Epithelial cell of esophagus (primary cell): ENCODE data around the gene L3MBTL4.

ENCODE experiments used
- DNase-seq: peaks from one replicate; pipeline ENCODE4 v3.0.0; 2010; ENCODE audit warnings: low read depth
- H3K4me3 ChIP-seq: 2 replicates; pipeline ENCODE4 v1.5.1; 2011; ENCODE audit warnings: mild to moderate bottlenecking, low read length, control low read depth
- TF ChIP-seq, protein P1 (sequence below): IDR thresholded peaks from 2 replicates; pipeline ENCODE4 v1.5.1; 2011; ENCODE audit warnings: low read depth, mild to moderate bottlenecking, low read length, control low read depth, inconsistent platforms; ENCODE audit not compliant: insufficient read depth; ENCODE audit errors: missing control alignments

L3MBTL4 gene

DNA sequence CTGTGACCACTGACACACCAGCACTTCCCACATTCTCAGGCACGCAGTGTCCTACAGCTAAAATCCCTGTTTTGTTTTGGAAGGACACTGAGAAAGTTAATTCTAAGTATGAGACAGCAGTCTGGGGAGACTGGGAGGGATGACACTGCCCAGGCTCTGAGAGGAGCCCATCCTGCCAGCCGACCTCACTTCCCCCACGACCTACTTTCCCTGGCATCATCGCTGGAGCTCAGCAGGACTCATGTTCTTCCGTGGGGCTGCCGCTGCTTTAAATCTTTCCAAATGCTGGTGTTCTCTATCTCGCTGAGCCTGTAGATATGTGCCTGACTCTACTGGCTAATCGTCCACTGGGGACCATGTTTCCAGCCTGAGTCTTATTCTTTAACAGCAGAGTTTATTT is 450.6 kb downstream of the L3MBTL4 start:
- TF ChIP-seq, protein P1, sequence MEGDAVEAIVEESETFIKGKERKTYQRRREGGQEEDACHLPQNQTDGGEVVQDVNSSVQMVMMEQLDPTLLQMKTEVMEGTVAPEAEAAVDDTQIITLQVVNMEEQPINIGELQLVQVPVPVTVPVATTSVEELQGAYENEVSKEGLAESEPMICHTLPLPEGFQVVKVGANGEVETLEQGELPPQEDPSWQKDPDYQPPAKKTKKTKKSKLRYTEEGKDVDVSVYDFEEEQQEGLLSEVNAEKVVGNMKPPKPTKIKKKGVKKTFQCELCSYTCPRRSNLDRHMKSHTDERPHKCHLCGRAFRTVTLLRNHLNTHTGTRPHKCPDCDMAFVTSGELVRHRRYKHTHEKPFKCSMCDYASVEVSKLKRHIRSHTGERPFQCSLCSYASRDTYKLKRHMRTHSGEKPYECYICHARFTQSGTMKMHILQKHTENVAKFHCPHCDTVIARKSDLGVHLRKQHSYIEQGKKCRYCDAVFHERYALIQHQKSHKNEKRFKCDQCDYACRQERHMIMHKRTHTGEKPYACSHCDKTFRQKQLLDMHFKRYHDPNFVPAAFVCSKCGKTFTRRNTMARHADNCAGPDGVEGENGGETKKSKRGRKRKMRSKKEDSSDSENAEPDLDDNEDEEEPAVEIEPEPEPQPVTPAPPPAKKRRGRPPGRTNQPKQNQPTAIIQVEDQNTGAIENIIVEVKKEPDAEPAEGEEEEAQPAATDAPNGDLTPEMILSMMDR = no peak
- no peak for DNase-seq
- no peak overlapping the region for H3K4me3 ChIP-seq

DNA sequence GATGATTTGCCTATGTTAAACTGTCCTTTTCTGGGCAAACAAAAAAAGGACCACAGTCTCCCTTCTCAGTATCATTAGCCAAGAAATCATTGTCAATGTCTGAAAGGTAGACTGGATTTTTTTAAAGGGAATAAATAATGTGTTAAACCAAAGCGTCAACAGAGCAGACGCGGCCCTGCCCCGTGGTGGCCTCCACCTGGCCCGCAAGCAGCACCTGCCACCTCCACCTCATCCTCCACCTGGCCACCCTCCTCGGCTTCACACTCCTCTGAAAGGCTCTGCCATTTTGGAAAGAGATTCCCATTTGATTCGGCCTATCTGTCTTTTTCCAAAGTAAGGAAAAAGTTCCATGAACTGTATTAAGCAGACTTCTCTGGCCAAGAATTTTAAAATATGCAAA is 451.4 kb downstream of the L3MBTL4 start:
- DNase-seq = no peak
- TF ChIP-seq, protein P1 = no peak
- no peak overlapping the region for H3K4me3 ChIP-seq

DNA sequence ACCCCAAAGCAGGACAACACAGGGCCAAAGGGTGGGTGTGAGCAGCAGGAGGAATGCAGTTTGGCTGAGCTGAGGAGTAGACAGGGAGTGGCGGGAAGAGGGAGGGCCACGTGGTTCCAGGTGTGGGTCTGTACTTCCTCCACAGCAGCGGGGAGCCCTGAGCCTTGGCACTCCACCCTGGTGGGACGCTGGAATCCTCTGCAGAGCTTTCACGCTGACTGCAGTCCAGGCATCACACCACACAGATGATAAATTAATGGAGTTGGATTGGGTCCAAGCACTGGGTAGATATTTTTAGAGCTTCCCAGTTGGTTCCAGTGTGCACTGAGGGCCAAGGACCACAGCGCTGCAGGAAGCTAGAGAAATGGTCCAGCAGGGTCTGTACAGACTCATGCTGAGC is 452.3 kb downstream of the L3MBTL4 start:
- no peak overlapping the region for H3K4me3 ChIP-seq
- TF ChIP-seq, protein P1 = no peak
- no peak for DNase-seq

DNA sequence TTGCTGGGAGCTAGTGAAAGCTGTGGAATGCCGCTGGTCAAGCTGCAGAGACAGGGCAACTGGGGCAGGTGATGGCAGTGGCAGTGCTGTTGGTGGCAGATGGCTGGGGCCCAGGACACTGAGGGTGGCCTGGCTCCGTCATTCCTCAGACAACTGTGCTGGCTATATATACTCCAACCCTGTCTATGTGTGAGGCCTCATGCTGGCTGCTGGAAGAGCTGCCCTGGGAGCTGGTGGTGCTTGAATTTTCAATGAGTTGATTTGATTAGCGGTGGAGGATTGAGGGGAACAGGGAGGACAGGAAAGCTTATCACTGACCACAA is 452.9 kb downstream of the L3MBTL4 start:
- no peak for DNase-seq
- TF ChIP-seq, protein P1 = no peak

DNA sequence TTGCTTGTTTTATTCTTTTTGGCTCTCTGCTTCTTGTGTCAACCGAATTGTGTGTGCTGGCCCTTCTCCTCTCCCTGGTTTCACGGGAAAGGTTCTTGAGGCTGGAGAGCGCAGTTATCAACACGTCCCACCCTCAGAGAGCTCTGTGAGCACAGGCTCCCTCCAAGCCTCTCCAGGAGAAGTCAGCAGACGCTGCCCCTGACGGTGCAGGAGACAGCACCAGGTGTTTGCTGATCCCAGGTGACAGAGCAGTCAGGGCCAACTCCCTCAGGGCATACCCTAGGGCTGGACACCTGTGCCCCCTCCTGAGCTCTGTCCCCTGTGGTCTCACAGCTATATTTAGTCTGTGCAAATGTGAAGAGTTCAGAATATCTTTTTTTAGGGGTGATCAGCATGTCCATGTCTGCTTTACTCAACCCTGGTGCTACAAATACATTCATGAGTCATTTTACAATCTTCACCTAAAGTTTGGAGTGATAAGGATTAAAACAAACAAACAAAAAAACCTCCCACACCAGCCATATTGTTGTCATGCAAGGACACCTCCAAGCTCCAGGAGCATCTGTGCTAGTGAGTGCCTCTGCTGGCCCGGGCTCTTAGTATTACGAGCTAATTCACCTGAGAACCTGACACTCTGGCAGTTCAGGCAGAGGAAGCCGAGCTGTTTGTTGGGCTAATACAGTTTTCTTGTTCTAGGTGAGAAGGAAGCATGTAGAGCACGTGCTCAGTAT is 453.4 kb downstream of the L3MBTL4 start:
- TF ChIP-seq, protein P1 = no peak
- no peak for DNase-seq
- H3K4me3 ChIP-seq = no peak overlapping the region

More for the DNA sequence above, 452.9 kb downstream of the L3MBTL4 start:
- no peak overlapping the region for H3K4me3 ChIP-seq

DNA sequence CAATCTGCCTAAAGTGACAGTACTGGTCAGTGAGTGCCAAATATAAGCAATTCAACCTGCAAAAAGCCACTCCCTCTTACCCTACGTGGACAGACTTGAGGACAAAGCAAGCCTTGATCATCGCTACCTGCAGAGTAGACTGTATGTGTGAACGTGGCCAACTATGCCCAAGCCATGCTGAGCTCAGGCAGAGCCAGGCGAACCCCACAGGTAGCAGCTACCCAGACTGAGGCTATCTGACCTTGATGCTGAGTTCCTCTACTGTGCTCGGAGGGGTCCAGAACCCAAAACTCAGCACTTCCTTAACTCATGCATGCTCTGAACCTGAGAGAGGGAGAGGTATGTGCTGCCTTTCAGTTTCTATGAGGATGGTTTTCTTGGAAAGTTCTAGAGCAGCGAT is 455.9 kb downstream of the L3MBTL4 start:
- TF ChIP-seq, protein P1 = no peak
- H3K4me3 ChIP-seq = no peak overlapping the region
- DNase-seq = no peak

DNA sequence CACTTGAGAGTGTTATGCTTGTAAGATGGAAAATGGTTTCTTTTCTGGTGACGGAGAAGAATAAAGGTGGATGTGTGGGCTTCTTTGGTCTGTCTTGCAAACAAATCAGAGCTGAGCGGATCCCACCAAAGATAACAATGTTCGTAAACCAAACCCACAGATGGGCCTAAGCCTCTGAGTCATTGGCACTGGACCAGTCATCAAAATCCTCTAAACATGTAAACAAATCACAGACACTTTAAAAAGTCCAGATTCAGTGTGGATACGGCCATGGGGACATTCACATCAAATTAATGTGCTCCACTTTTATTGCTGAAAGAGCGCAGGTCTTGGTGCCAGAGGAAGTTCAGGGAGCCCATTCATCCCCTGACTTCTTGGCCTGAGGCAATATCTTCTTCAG is 458.9 kb downstream of the L3MBTL4 start:
- no peak for DNase-seq
- TF ChIP-seq, protein P1 = no peak
- no peak overlapping the region for H3K4me3 ChIP-seq
